GM21825 (cell line): Measurements from ENCODE around the gene KRTAP10-3.

Experiments
- ATAC-seq: cut with Tn5 transposase; IDR thresholded peaks from one replicate; pipeline ENCODE4 v1.9.1; 2021; ENCODE audit warnings: mild to moderate bottlenecking, moderate library complexity; ENCODE audit not compliant: unreplicated experiment

KRTAP10-3 gene

DNA sequence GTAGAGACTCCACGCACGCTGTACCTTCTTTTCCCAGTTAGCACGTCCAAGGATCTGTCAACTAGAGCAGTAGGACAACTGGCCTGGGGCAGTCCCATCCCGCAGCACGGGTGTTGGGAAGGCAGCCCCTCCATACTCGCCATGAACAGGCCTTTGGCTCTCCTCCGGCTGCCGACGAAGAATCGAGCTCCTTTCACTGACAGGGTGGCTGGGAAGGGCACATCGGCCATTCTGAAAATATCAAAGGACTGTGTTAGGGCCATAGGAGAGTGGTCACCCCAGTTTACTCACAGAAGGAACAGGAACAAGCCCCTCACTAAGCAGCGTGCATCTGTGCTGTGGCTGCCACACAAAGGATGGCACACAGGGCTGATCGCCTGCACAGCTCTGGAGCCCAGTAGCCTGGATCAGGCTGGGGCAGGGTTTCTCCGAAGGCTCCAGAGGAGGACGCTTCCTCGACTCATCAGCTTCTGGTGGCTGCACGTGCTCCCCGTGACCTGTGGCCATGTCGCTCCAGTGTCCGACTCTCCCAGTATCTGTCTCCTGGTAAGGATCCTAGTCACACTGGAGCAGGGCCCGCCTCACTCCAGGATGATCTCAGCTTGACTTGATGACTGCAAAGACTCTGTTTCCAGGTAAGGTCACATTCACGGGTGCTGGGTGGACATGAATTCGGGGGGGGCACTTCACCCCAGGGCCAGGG is 27.5 kb downstream of the KRTAP10-3 start:
- ATAC-seq: no peak

DNA sequence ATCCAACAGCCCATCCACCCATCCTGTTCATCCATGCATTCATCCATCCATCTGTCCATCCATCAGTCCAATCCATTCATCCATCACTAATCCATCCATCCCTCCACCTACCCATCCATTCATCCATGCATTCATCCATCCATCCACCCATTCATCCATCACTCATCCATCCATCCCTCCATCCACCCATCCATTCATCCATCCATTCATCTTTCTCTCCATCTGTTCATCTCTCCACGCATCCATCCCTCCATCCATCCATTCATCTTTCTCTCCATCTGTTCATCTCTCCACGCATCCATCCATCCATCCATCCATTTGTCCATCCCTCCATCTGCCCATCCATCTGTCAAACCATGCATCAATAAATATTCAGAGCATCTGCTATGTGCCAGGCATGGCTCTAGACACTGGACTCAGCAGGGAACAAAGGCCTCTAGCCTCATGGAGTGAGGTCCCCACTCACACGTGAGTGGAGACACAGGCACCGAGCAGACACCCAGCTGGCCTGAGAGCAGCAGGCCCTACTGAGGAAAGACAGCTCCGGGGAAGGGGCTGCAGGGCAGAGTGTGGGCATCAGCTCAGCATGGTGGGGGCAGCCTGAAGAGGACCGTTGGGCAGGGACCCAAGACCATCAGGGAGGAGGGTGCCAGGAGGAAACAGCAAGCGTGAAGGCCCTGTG is 28.2 kb downstream of the KRTAP10-3 start:
- ATAC-seq: no peak

DNA sequence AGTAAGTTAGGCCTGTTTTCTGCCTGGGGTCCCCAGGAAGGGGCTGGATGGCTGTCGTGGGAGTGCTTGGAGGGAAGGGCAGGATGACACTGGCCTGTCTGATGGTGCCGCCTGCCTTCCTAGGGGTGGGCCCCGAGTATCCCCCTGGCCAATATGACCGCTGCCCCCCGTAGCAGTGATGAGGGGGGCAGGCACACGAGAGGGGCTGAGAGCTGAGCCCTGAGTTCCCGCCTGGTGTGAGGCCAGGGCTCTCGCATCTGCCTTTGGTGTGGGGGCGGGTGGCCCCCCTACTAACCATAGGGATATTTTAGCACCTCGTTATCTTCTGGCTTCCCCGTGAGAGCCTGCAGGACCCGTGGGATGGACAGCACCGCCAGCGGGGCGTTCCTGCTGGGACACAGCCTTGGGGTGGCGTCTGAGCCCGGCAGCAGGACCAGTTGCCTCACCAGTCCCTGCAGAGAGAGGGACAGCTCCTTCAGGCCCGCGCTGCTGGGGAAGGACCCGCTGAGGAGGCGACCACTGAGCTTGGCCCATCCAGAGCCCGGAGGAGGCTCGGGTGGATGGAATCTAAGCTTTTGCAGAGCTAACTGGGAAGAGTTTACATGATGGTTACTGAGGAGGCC is 29.0 kb downstream of the KRTAP10-3 start:
- ATAC-seq: no peak

DNA sequence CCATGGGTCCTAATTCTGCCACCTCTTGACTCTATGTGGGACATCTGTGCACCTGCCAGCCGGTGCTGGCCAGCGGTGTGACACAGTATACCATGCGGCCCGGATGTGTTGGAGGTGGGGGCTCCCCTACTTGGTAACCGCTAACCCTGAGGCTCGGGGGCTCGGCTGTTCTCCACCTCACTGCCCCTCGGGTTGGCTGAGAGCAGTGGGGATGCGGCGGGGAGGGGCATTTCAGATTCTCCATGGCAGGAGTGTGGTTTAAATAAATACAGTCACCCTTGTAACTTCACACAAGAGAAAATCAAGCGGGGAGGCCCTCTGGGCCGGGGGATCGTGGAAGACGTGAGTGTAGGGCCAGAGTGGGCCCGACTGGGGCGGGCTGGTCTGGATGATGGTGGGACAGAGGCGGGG is 29.6 kb downstream of the KRTAP10-3 start:
- no peak for ATAC-seq

DNA sequence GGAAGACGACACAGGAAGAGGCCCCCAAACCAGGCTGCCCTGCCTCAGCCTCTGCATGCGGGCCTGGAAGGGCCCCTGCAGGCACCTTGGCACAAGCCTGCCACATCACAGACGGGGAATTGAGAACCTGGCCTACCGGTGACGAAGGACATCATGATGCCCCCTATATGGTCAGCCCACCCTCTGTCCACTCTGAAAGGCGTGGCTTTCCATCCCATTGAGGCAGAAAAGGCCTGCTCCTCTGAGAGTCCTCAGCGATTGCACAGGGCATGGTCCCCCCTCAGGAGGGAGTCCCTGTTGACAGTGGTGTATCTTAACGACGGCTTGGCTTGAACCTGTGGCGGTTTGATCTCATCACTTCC is 30.0 kb downstream of the KRTAP10-3 start:
- no peak for ATAC-seq

DNA sequence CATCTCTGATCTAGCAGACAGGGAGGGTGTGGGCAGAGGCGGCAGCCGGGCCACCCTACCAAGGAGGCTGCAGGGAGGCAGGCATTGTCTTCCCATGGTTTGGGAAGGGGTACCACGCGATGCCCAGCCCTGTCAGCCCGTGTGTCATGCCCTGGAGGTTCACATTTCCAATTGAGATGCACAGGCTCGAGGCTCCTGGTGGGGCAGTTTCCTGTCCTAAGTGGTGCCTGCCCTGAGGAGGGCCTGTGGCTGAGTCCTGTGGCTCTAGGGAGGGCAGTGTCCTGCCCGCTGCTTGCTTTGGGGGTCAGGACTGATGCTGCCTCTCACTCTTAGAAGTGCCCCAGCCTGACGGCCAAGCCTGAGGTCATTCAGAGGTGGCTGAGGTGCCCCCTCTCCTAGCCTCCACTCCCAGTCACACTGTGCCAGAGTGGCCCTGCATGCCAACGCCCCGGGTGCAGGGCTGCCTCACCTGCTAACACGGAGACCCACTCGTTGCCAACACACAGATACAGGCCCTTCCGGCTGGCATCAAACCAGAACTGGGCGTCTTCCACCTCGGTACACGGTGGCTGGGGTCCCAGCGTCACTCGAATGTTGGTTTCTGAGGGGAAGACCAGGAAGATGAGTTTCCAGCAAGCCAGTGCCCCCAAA is 30.5 kb downstream of the KRTAP10-3 start:
- ATAC-seq: no peak

DNA sequence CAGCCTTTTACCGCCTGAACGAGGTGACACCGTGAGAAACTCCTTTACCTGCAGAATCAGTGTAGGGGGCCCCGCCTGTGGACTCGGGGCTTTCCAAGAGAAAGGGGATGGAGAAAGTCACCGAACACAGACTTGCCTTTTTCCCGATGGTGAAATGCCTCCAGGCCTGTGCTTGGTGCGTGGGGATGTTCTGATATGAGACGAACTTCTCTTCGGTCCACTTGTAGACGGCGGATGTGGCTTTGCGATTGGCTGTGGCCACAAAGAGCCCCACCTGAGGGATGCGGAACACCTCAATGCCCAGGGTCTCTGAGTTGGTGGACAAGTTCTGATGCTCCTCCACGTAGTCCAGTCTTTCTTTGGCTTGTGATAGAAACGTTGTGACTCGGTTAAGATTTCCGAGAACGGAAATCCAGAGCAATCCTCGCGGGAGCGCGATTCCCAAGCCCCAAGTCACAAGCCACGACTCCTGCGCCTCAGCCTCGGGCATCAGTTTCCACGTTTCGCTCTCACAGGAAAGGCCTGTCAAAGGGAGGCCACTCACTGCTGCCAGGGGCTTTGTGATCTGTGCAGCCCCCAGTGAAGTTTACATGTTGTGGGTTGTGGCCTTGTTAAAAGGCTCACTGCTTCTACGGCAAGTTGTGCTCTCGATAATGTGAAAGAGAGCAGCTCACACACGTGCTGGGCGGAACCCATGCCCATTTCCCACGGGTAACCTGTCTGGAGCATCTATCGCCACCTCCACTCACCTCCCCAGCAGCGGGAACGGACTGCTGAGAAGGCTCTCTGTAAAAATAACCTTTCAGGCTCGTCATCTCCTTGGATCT is 31.2 kb downstream of the KRTAP10-3 start:
- ATAC-seq: no peak

DNA sequence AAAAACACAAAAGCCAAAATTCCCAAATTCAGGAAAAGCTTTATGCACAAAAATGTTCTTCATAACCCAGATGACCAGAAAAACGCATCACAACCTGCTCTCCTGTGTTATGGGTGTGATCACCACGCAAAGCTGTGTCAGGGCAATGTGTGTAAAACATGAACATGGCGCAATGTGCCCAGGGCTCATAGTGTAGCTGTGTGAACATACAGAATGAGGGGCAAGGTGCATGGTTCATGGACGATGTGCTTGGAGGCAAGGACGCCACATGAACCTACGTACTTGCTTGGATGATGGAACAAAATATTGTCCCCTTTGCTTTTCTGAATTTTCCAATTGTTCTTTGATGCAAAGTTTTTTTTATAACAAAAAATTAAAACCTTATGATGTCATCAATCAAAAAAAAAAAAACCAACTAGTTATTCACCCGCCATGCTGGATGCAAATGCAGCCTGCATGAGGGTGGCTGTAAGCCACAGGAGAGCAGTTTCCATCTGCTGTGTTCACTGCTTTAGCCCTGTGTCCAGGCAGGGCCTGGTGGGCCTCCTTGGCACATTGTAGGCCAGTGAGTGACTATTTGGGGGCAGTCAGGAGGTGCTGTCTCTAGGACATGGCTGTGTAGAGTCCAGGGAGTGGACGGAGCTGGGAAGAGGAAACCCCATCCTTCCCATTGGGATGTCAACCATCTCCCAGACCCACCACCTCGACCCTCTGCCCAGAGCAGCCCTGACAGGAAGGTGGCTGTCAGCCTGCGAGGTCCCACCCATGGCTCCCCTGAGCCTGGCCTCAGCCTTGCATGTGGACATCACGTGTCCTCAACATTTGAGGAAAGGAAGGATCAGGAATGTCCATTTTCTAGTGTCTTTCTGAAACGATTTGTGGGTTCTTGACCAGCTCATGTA is 32.2 kb downstream of the KRTAP10-3 start:
- ATAC-seq: no peak

DNA sequence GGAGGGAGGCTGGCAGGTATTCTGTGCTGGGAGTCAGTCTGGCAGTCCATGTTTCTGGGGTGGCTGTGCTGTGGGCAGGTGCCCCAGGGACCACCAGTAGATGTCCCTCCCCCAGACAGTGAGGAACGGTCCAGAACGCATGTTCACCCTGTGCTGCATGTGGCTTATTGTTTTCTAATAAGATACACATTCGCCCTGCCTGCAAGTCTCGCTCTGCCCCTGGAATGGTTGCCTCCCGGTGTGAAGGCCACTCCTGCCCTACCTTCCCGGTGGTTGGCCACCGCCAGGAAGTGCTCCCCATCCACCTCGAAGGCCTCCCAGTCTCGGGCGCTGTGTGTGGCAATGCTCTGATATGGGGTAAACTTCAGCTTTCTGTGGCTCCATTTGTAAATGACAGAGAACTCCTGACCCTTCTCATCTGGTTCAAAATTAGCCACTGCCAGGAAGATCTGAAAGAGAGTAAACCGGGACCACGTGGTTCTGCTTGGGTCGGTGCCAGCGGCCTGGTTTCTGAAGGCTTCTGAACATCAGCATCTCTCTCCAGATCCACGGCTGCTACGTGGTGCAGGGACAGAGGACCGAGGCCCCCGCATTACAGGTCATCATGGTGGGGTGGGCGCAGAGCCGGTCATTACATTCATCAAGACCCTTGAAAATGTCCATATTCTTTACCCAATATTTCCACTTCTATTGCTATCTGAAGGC is 33.1 kb downstream of the KRTAP10-3 start:
- ATAC-seq: no peak

DNA sequence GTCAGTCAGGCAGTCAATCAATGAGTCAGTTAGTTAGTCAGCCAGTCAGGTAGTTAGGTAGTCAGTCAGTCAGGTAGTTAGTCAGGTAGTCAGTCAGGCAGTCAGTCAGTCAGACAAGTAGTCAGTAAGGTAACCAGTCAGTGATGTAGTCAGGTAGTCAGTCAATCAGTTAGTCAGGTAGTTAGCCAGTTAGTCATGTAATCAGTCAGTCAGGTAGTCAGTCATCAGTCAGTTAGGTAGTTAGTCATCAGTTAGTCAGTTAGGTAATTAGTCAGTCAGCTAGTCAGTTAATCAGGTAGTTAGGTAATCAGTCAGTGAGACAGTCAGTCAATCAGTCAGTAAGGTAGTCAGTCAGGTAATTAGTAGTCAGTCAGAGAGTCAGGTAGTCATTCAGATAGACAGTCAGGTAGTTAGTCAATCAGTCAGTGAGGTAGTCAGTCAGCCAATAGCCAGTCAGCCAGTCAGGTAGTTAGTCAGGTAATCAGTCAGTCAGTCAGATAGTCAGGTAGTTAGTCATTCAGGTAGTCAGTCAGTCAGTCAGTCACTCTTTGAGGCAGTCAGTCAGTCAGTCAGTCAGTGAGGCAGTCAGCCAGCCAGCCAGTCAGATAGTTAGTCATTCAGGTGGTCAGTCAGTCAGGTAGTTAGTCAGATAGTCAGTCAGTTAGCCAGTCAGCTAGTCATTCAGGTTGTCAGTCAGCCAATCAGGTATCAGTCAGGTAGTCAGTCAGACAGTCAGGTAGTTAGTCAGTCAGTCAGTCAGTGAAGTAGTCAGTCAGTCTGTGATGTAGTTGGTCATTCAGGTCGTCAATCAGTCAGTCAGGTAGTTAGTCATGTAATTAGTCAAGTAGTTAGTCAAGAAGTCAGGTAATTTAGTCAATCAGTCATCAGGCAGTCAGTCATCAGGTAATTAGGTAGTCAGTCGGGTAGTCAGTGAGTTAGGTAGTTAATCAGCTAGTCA is 33.9 kb downstream of the KRTAP10-3 start:
- ATAC-seq: no peak

DNA sequence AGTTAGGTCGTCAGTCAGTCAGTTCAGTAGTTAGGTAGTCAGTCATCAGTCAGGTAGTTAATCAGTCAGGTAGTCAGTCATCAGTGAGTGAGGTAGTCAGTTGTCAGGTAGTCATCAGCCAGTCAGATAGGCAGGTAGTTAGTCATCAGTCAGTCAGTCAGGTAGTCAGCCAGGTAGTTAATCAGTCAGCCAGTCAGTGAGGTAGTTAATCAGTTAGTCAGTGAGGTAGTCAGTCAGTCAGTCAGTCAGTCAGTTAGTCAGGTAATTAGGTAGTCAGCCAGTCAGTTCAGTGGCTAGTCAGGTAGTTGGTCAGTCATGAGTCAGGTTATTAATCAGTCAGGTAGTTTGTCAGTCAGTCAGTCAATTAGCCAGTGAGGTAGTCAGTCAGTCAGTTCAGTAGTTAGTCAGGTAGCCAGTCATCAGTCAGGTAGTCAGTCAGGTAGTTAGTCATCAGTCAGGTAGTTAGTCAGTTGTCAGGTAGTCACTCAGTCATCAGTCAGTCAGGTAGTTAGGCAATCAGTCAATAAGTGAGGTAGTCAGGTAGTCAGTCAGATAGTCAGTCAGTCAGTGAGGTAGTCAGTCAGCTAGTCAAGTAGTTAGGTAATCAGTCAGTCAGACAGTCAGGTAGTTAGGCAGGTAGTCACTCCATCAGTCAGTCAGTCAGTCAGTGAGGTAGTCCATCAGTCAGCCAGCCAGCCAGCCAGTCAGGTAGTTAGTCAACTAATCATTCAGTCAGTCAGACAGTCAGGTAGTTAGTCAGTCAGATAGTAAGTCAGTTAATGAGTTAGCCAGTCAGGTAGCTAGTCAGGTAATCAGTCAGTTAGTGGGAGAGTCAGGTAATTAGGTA is 34.8 kb downstream of the KRTAP10-3 start:
- ATAC-seq: no peak

DNA sequence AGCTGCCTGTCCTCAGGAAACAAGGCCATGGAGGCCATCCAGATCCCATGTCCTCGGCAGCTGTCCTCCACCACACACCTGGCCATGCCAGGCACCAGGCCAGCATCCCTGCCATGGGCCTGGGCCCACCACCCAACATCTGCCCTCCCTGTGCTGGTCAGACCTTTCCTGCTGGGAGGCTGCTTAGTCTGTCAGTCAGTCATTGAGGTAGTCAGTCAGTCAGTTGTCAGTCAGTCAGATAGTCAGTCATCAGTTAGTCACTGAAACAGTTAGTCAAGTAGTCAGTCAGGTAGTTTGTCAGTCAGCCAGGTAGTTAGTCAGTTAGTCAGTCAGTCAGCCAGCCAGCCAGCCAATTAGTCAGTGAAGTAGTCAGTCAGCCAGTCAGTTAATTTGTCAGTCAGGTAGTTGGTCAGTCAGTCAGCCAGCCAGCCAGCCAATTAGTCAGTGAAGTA is 35.8 kb downstream of the KRTAP10-3 start:
- ATAC-seq: no peak

DNA sequence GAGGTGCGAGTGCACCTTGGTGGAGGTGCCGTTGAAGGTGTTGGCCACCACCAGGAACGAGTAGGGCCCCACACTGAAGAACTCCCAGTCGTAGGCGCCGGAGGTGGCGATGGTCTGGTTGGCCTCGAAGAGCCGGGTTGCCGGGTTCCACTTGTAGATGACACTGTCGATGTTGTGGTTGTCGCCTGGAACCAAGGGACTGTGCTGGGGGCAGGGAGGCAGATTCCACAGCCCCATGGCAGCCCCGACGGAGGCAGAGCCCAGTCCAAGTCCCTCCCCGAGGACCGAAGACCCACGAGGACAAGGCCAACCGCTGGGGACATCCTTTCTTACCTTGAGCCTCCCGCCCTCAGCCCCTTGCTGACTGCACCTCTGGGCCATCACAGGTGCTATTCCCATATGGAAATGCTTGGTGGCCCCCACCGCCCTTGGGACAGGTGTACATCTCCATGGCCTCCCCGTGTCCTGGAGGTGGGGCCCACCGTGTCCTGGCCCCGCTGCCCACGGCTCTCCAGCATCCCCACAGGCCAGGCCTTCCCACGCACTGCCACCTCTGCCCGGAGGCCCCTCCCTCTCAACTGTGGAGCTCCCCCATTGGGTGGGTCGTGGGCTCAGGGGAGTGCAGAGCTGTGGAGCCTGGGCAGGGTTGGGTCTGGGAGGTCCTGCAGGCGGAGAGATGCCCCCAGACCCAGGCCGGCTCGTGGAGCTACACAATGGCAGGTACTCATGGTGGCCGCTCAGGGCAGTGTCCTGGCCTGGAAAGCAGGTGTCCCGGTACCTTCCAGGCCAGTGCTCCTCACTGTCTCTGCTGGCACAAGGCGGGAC is 36.5 kb downstream of the KRTAP10-3 start:
- ATAC-seq: no peak

DNA sequence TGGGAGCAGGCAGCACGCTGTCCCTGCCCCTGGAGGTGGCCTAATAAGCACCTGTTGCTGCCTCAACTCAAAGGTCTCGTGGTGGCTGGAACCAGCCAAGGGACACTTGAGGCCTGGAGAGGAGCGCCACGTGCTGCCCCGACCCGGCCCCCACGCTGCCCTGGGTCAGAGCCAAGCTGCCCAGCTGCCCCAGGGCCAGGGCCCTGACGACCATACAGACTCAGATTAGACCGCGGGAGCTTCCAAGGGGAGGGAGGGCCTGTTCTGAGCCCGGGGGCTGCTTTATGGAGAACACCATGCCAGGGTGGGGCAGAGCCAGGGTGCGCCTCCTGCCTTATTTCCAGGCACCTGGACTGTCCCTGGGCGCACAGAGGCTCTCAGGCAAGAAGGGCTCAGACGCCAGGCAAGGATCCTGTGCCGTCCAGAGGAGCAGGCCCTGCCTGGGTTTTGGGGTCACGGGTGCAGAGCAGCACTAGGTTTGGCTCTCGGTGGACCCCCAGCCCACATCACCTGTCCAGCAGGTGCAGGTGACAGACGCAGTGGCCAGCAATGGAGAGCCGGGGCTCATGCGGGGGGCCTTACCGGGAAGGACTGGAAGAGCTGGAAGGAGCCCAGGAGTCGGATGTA is 37.2 kb downstream of the KRTAP10-3 start:
- no peak for ATAC-seq

DNA sequence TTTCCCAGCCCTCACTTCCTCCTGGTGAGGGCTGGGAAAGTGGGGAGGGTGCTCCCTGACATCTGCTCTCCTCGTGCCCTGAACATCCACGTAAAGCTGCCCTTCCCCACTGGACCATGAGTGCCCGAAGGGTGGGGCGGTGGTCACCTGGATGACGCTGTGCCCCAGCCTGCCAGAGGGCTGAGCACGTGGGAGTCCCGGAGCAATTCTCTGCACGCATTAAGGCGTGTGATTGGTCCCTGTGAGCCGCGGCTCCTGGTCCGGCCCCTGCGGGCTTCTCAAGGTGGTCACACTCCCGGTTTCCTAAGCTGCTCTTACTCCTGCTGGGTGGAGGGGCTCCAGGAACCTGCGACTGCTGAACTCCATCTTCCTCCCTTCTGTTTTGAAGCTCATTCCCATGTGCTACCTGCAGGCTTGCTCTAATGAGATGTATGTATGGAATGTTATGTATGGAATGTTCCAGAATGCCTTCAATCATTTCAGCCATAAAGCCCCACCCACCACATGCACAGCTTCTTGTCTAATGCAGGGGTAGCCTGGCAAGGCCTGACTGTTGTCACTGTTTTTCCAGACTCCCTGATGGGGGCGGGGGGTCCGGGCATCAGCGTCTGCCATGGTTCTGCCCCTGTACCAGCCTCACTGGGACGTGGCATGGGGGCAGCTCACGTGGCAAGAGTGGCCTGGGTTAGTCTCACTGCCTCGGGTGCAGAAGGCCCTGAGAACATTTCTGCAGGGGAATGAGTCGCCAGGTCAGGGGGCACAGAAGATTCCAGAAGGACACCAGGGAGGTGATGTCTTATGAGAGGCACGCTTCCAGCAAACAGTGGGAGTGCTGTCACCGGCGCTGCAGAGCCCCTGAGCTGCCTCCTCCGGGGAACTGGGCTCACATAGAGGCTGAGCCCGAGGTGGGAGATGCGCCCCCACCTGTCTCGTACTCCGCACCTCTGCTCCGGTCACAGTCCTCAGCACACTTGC is 38.0 kb downstream of the KRTAP10-3 start:
- ATAC-seq: no peak
